H1 (cell line): ENCODE results near the gene ZNF366. TPM values are rescaled to one million over a fixed set of nuclear protein-coding genes. Genes with fewer than 3 reads are reported as not detected.

Source experiments
- CTCF ChIA-PET: fragments of 300-600 bp; sonication (Branson Sonifier 250); formaldehyde crosslinking; loops from one replicate; lab custom pipeline; 2021; ENCODE audit not compliant: partially characterized antibody; lab: Charles Lee
- POLR2A ChIA-PET: fragments of 300-600 bp; sonication (Branson Sonifier 250); formaldehyde crosslinking; loops from one replicate; lab custom pipeline; 2021; ENCODE audit warnings: inconsistent platforms; ENCODE audit not compliant: partially characterized antibody; lab: Charles Lee
- DNase-seq, 2 experiments: peaks; one replicate each; pipeline versions ENCODE4 v3.0.0 to v3.0.0-alpha.2; 2010 to 2022; ENCODE audit warnings: low spot score in 2 of 2, low read depth in 1 of 2, mixed read lengths in 1 of 2
- FAIRE-seq: peaks from 2 replicates; lab custom pipeline; 2011; peaks lifted over from hg19 to GRCh38; lab: Jason Lieb, UNC
- H2AFZ ChIP-seq: 2 replicates; pipeline ENCODE4 v1.8.1; 2012; ENCODE audit warnings: low read length, inconsistent platforms
- H2AK5ac ChIP-seq: 2 replicates; pipeline ENCODE4 v1.6.1; 2013; ENCODE audit warnings: low read depth, low read length
- H2BK120ac ChIP-seq: replicated peaks from 2 replicates; pipeline ENCODE3; 2013; ENCODE audit warnings: low read depth, low read length, inconsistent platforms
- H2BK12ac ChIP-seq: 2 replicates; pipeline ENCODE4 v1.6.1; 2013; ENCODE audit warnings: low read depth, low read length
- H2BK15ac ChIP-seq: 2 replicates; pipeline ENCODE4 v1.6.1; 2013; ENCODE audit warnings: low read length
- H2BK20ac ChIP-seq: 2 replicates; pipeline ENCODE4 v1.6.1; 2013; ENCODE audit warnings: low read length
- H2BK5ac ChIP-seq: 2 replicates; pipeline ENCODE4 v1.6.1; 2013; ENCODE audit warnings: low read depth, low read length
- H3K14ac ChIP-seq: 2 replicates; pipeline ENCODE4 v1.6.1; 2013; ENCODE audit warnings: inconsistent platforms; ENCODE audit not compliant: insufficient read length
- H3K18ac ChIP-seq: 2 replicates; pipeline ENCODE4 v1.6.1; 2013; ENCODE audit warnings: low read length; ENCODE audit errors: extremely low read depth
- H3K23ac ChIP-seq: 2 replicates; pipeline ENCODE4 v1.6.1; 2013; ENCODE audit warnings: inconsistent platforms; ENCODE audit not compliant: insufficient read length
- H3K23me2 ChIP-seq: 2 replicates; pipeline ENCODE4 v1.6.1; 2013; ENCODE audit warnings: low read depth, low read length
- H3K27ac ChIP-seq: 2 replicates; pipeline ENCODE4 v1.6.1; 2011; ENCODE audit warnings: low read depth, low read length, inconsistent platforms
- H3K27me3 ChIP-seq, 4 experiments: replicated peaks in 1 of 4; 1 replicate in 1 of 4; 2 replicates in 3 of 4; pipeline versions ENCODE4 v1.6.1 to v1.8.1; 2011 to 2013; ENCODE audit warnings: low read length in 3 of 4, mild to moderate bottlenecking in 3 of 4, inconsistent platforms in 2 of 4, mixed read lengths in 2 of 4, moderate library complexity in 1 of 4; ENCODE audit not compliant: control insufficient read depth in 3 of 4, insufficient read depth in 3 of 4; ENCODE audit errors: extremely low read depth in 1 of 4
- H3K36me3 ChIP-seq, 4 experiments: 2 replicates each; pipeline versions ENCODE4 v1.6.1 to v1.8.1; 2011 to 2013; ENCODE audit warnings: mild to moderate bottlenecking in 4 of 4, low read length in 3 of 4, moderate library complexity in 2 of 4, control low read depth in 1 of 4, inconsistent platforms in 1 of 4; ENCODE audit not compliant: insufficient read depth in 4 of 4, control insufficient read depth in 2 of 4
- H3K4ac ChIP-seq: replicated peaks from 2 replicates; pipeline ENCODE3; 2013; ENCODE audit warnings: low read length, low read depth, mixed read lengths, inconsistent platforms; ENCODE audit not compliant: insufficient read length
- H3K4me1 ChIP-seq, 4 experiments: replicated peaks in 1 of 4; 1 replicate in 1 of 4; 2 replicates in 3 of 4; pipeline versions ENCODE4 v1.6.1 to v1.8.1; 2011 to 2013; ENCODE audit warnings: low read length in 3 of 4, inconsistent platforms in 2 of 4, mixed read lengths in 1 of 4; ENCODE audit not compliant: insufficient read depth in 4 of 4, control insufficient read depth in 3 of 4
- H3K4me2 ChIP-seq, 2 experiments: 2 replicates each; pipeline versions ENCODE4 v1.6.1 to v1.8.1; 2011 to 2013; ENCODE audit warnings: low read depth in 2 of 2, low read length in 2 of 2, control low read depth in 1 of 2, inconsistent platforms in 1 of 2, mild to moderate bottlenecking in 1 of 2; ENCODE audit not compliant: insufficient read depth in 1 of 2
- H3K4me3 ChIP-seq, 4 experiments: fragments of 200-600, 300-600 bp in 1 of 4; sonication (generic), shearing (Covaris generic), sonication (Bioruptor Twin) in 1 of 4; 2 replicates each; pipeline versions ENCODE4 v1.5.1 to v1.8.1; 2011 to 2016; ENCODE audit warnings: low read length in 4 of 4, low read depth in 3 of 4, control low read depth in 2 of 4, inconsistent platforms in 2 of 4, mild to moderate bottlenecking in 2 of 4, mixed read lengths in 1 of 4, moderate library complexity in 1 of 4; ENCODE audit not compliant: insufficient read depth in 2 of 4; ENCODE audit errors: extremely low read depth in 1 of 4
- H3K56ac ChIP-seq: replicated peaks from 2 replicates; pipeline ENCODE3; 2013; ENCODE audit warnings: low read depth, mild to moderate bottlenecking, mixed read lengths, low read length, inconsistent platforms; ENCODE audit not compliant: insufficient read length
- H3K79me1 ChIP-seq: 2 replicates; pipeline ENCODE4 v1.6.1; 2013; ENCODE audit warnings: low read depth, low read length, control low read depth
- H3K79me2 ChIP-seq, 2 experiments: 2 replicates each; pipeline versions ENCODE4 v1.6.1 to v1.8.1; 2012 to 2013; ENCODE audit warnings: low read length in 2 of 2, mild to moderate bottlenecking in 2 of 2, inconsistent platforms in 1 of 2; ENCODE audit not compliant: insufficient read depth in 2 of 2, control insufficient read depth in 1 of 2
- H3K9ac ChIP-seq, 4 experiments: replicated peaks in 1 of 4; 1 replicate in 1 of 4; 2 replicates in 3 of 4; pipeline versions ENCODE4 v1.6.1 to v1.8.1; 2011 to 2013; ENCODE audit warnings: low read depth in 3 of 4, low read length in 3 of 4, control low read depth in 2 of 4, mild to moderate bottlenecking in 2 of 4, moderate library complexity in 2 of 4, inconsistent platforms in 1 of 4; ENCODE audit errors: extremely low read depth in 1 of 4
- H3K9me3 ChIP-seq, 2 experiments: 2 replicates each; pipeline versions ENCODE4 v1.6.1 to v1.8.1; 2012 to 2013; ENCODE audit warnings: mild to moderate bottlenecking in 2 of 2, moderate library complexity in 2 of 2, control low read depth in 1 of 2, inconsistent platforms in 1 of 2, low read depth in 1 of 2, low read length in 1 of 2, mixed read lengths in 1 of 2; ENCODE audit not compliant: insufficient read depth in 2 of 2
- H4K20me1 ChIP-seq, 2 experiments: replicated peaks in 1 of 2; 2 replicates each; pipeline versions ENCODE3 to v1.8.1; 2011 to 2013; ENCODE audit warnings: inconsistent platforms in 2 of 2, low read length in 2 of 2, mild to moderate bottlenecking in 1 of 2; ENCODE audit not compliant: insufficient read depth in 2 of 2, control insufficient read depth in 1 of 2
- H4K5ac ChIP-seq: 2 replicates; pipeline ENCODE4 v1.6.1; 2013; ENCODE audit warnings: low read length, low read depth, mixed read lengths, inconsistent platforms; ENCODE audit not compliant: insufficient read length
- H4K8ac ChIP-seq: 2 replicates; pipeline ENCODE4 v1.8.0; 2013; ENCODE audit warnings: mild to moderate bottlenecking, moderate library complexity, low read length, inconsistent platforms; ENCODE audit not compliant: insufficient read depth; ENCODE audit errors: extremely low read depth
- H4K91ac ChIP-seq: replicated peaks from 2 replicates; pipeline ENCODE3; 2013; ENCODE audit warnings: low read length, mixed read lengths, inconsistent platforms; ENCODE audit not compliant: insufficient read length
- EP300 ChIP-seq, 2 experiments: IDR thresholded peaks; 1 replicate in 1 of 2; 2 replicates in 1 of 2; pipeline ENCODE4 v1.6.1; 2011 to 2012; ENCODE audit warnings: low read depth in 2 of 2, low read length in 2 of 2, mild to moderate bottlenecking in 2 of 2, borderline replicate concordance in 1 of 2, inconsistent platforms in 1 of 2, moderate library complexity in 1 of 2
- SIN3A ChIP-seq, 2 experiments: IDR thresholded peaks in 1 of 2; conservative IDR thresholded peaks in 1 of 2; 2 replicates each; pipeline ENCODE4 v1.6.1; 2011 to 2012; ENCODE audit warnings: low read length in 2 of 2, improper control_type of control experiment in 1 of 2, low read depth in 1 of 2, mild to moderate bottlenecking in 1 of 2
- SIX5 ChIP-seq: IDR thresholded peaks from 2 replicates; pipeline ENCODE4 v1.6.1; 2011; ENCODE audit warnings: mild to moderate bottlenecking, low read depth, low read length
- YY1 ChIP-seq: IDR thresholded peaks from 2 replicates; pipeline ENCODE4 v1.6.1; 2011; ENCODE audit warnings: low read depth, mild to moderate bottlenecking, low read length
- WGBS, 2 experiments: shearing (Covaris generic) in 1 of 2; methylation state at CpG; one replicate each; pipeline versions ENCODE4 v1.1.6 to v1.1.7; 2013 to 2015; ENCODE audit warnings: low lambda C conversion rate in 2 of 2, mixed read lengths in 2 of 2, inconsistent platforms in 1 of 2, low coverage in 1 of 2, missing lambda C conversion rate in 1 of 2; ENCODE audit not compliant: insufficient replicate concordance in 2 of 2, insufficient coverage in 1 of 2, insufficient read length in 1 of 2; ENCODE audit errors: extremely low coverage in 1 of 2, missing lambda C conversion rate in 1 of 2; 5-methylcytosine and 5-hydroxymethylcytosine counted together
- polyA plus RNA-seq, 7 experiments: library from polyadenylated mRNA; depleted of rRNA in 3 of 7; stranded (reverse) in 5 of 7; unstranded in 2 of 7; fragments of >200 nt in 5 of 7; fragments of 200-250 nt in 2 of 7; gene quantifications; 1 replicate in 5 of 7; 2 replicates in 1 of 7; 4 replicates in 1 of 7; pipeline versions ENCODE4 v1.2.1 to v1.2.3, GENCODE V29; 2011 to 2013; ENCODE audit warnings: missing spikeins in 2 of 7, mixed read lengths in 2 of 7
- total RNA-seq: library from RNA; stranded (reverse); fragmentation: NEBNext Ultra II Directional; extraction: Animal tissue kit (Norgen Biotek cat#: 25700); gene quantifications from 2 replicates; pipeline ENCODE4 v1.2.1, GENCODE V29; 2021
- TF ChIP-seq, protein P1 (sequence below): IDR thresholded peaks from 2 replicates; pipeline ENCODE4 v1.6.1; 2012; ENCODE audit warnings: inconsistent platforms

ZNF366 gene
- total and polyA plus RNA-seq, 2 of the 8 experiments (the other 6 are each of a cell fraction or from before 2014, with no cell fraction given) = not detected

DNA sequence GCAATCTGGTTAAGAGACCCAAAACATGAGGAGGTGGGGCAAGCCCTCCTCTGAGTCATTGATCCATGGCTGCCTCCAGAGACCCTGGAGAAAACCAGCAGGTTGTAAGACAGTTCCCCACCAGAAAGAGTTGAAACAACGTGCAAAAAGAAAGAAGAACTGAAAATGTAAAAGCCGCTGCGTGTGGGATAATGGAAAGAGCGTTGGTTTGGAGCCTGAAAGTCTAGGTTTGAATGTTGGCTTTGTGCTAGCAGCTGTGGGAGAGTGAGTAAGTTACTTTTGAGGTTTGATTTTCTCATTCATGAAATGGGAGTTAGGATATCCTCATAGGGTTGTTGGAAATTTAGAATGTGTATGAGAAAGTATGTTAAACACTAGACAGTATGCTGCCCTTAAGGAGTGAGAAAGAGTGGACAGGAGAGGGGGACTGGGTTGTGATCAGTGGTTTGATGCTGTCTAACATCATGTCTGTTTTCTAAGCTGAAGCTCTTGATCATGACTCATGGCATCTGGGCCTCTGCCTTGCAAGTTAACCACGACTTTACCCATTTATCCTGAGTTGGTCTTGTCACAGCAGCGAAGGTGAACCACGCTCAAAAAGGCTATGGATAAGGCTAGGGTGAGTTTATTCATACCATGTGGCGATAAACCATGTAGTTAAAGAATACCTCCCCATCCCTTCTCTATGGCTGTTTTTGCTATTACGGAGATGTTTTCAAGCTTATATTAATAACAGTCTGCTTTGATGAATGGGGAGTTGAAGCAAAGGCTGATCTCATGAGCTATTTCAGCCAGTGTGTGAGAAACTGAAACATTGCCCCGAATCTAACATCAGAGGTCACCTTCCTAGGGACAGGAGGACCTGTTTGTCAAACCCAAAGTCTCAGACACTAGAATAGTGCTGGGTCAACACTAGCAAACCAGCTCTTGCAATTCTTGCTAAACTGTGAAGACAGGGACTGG, 41.3 kb downstream of the ZNF366 start:
- H3K23me2 ChIP-seq = no peaks in the 10 kb centered on the region
- no peak overlapping the region for H2AFZ ChIP-seq
- H3K23ac ChIP-seq = no peak overlapping the region
- H4K20me1 ChIP-seq = no peaks in the 10 kb centered on the region
- H2BK5ac ChIP-seq = no peak overlapping the region
- H3K27ac ChIP-seq = no peak overlapping the region
- no peak overlapping the region for H3K9ac ChIP-seq
- H2BK12ac ChIP-seq = no peak overlapping the region
- WGBS, 2 experiments = 91% methylated on average over 10 of the region's 10 CpGs; no CpG with 5 or more reads in 1 of the 2 experiments
- H3K4me2 ChIP-seq = no peak overlapping the region
- ChIA-PET POLR2A (no interaction called here), CTCF (interaction anchor here (0.7 to 1.2 kb wide), 4 partner anchors 21 to 62 kb away, joined by 3 to 4 read pairs (median 3); no protein-coding TSS in a partner anchor)
- H4K91ac ChIP-seq = no peak overlapping the region
- no peak overlapping the region for H3K4me3 ChIP-seq
- H2AK5ac ChIP-seq = no peak overlapping the region
- H3K18ac ChIP-seq = no peak overlapping the region
- no peak overlapping the region for H3K14ac ChIP-seq
- H3K56ac ChIP-seq = no peak overlapping the region
- FAIRE-seq = no peak
- H3K4me1 ChIP-seq = no peaks in the 10 kb centered on the region
- H3K27me3 ChIP-seq = no peaks in the 10 kb centered on the region
- TF ChIP-seq SIX5 (no peak), YY1 (no peak), EP300 (IDR thresholded peaks at IDR 0.05; ENCODE audit: borderline replicate concordance in 1 of 2, low read depth in 2 of 2, low read length in 2 of 2) (no peak), SIN3A (conservative IDR thresholded peaks at IDR 0.05 in 1 of 2, IDR thresholded peaks at IDR 0.05 in 1 of 2; ENCODE audit: low read depth in 1 of 2, low read length in 2 of 2) (no peak)
- TF ChIP-seq, protein P1, sequence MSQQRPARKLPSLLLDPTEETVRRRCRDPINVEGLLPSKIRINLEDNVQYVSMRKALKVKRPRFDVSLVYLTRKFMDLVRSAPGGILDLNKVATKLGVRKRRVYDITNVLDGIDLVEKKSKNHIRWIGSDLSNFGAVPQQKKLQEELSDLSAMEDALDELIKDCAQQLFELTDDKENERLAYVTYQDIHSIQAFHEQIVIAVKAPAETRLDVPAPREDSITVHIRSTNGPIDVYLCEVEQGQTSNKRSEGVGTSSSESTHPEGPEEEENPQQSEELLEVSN = no peak
- no peak overlapping the region for H2BK120ac ChIP-seq
- no peaks in the 10 kb centered on the region for H3K79me1 ChIP-seq
- DNase-seq = no peak
- H3K79me2 ChIP-seq = no peaks in the 10 kb centered on the region
- no peak overlapping the region for H2BK20ac ChIP-seq
- no peaks in the 10 kb centered on the region for H3K36me3 ChIP-seq
- no peak overlapping the region for H4K5ac ChIP-seq
- H2BK15ac ChIP-seq = no peak overlapping the region
- H4K8ac ChIP-seq = no peak overlapping the region
- no peaks in the 10 kb centered on the region for H3K9me3 ChIP-seq
- H3K4ac ChIP-seq = no peak overlapping the region
